ENCODE data around the gene ARHGAP6.

- TF ChIP-seq CTCF (IDR thresholded peaks at IDR 0.05; ENCODE audit: low read depth, low read length), result no peak
- no peak for TF ChIP-seq MAX (IDR thresholded peaks at IDR 0.05; ENCODE audit: low read depth, low read length)
These were observed 421.1 kb downstream of the ARHGAP6 start for GRCh38 chrX:11244636-11245035.
